NT2/D1 (cell line): ENCODE data around the gene TEPSIN.

ENCODE experiments used
- DNase-seq: peaks from one replicate; pipeline ENCODE4 v3.0.0-alpha.2; 2011; ENCODE audit warnings: low read depth, low spot score
- H3K27me3 ChIP-seq: 2 replicates; pipeline ENCODE4 v1.6.0; 2011; ENCODE audit warnings: mild to moderate bottlenecking; ENCODE audit not compliant: insufficient read length, insufficient read depth
- H3K36me3 ChIP-seq: 2 replicates; pipeline ENCODE4 v1.6.1; 2011; ENCODE audit warnings: mild to moderate bottlenecking, low read length, mixed read lengths; ENCODE audit not compliant: insufficient read depth, insufficient read length
- H3K4me1 ChIP-seq: 2 replicates; pipeline ENCODE4 v1.5.1; 2011; ENCODE audit not compliant: insufficient read depth, insufficient read length
- H3K4me3 ChIP-seq: 2 replicates; pipeline ENCODE4 v1.5.1; 2011; ENCODE audit warnings: low read depth; ENCODE audit not compliant: insufficient read length
- H3K9ac ChIP-seq: 2 replicates; pipeline ENCODE4 v1.6.0; 2011; ENCODE audit warnings: low read depth; ENCODE audit not compliant: insufficient read length
- H3K9me3 ChIP-seq: 2 replicates; pipeline ENCODE4 v1.5.1; 2011; ENCODE audit warnings: mild to moderate bottlenecking, low read length; ENCODE audit not compliant: insufficient read depth
- SUZ12 ChIP-seq: IDR thresholded peaks from 2 replicates; pipeline ENCODE4 v1.6.1; 2011; ENCODE audit not compliant: insufficient read length, insufficient read depth; ENCODE audit errors: extremely low read depth
- YY1 ChIP-seq: IDR thresholded peaks from 2 replicates; pipeline ENCODE4 v1.6.1; 2011; ENCODE audit not compliant: insufficient read length, insufficient read depth
- ZNF274 ChIP-seq: IDR thresholded peaks from 2 replicates; pipeline ENCODE4 v1.6.1; 2011; ENCODE audit warnings: mild to moderate bottlenecking, low read depth, low read length

TEPSIN gene

DNA sequence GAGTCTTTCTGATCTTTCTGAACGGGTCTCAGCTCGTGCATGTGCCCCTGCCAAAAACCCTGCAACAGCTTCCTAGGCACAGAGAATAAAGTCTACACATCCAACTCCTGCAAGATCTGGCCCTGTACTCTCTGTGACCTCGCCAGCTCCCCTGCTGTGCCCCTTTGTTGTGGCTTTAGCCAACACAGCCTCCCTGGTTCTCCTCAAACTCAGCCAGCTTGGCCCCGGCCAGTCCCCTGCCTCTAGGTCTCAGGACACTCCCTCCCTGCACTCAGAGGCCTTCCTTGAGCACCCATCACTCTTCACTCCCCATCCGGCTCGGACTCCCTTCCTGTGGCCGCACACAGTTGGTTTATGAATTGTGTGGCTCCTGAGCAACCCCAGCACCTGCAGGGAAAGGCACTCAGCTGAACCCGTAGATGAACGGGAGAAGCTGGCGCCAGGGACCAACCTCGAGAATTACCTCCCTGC lies 17.4 kb downstream of the TEPSIN start:
- H3K9me3 ChIP-seq: no peaks in the 10 kb centered on the region
- DNase-seq: no peak
- H3K36me3 ChIP-seq: peaks cover 20% of the 10 kb centered on the region
- H3K4me3 ChIP-seq: peak overlapping the region; percentile 82
- H3K4me1 ChIP-seq: peaks cover 16% of the 10 kb centered on the region
- peak overlapping the region; percentile 92 for H3K9ac ChIP-seq
- no peak for TF ChIP-seq SUZ12
- TF ChIP-seq YY1: no peak
- TF ChIP-seq ZNF274: no peak
- no peaks in the 10 kb centered on the region for H3K27me3 ChIP-seq

DNA sequence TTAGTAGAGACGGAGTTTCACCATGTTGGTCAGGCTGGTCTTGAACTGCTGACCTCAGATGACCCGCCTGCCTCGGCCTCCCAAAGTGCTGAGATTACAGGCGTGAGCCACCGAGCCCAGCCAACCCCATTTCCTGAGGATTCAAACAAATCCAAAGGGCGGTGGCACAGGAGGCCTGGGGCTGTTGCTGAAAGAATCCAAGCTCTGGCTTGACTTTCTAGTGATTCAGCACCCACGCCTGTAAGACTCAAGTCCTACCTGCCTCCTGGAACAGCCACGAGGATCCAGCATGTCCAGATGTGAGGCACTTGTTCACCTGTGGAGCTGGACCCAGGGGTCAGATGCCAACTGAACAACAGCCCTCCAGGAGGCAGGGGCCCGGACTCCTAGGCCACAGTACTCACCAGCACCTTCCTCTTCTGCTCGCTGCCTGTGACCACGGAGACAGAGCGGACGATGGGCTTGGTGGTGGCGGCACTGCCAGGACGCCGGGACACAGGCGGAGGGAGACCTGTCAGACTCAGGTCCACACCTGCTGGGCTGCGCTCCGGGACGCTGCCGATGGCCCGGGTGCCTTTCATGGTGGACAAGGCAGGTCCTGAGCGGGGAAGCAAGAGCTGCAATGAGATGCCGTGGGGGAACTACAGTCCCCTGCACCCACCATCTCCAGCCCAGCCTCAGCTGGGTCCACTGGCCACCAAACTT lies 19.2 kb downstream of the TEPSIN start:
- H3K9me3 ChIP-seq: no peaks in the 10 kb centered on the region
- H3K4me1 ChIP-seq: peaks cover 16% of the 10 kb centered on the region
- TF ChIP-seq SUZ12: no peak
- TF ChIP-seq YY1: no peak
- TF ChIP-seq ZNF274: no peak
- no peak overlapping the region for H3K9ac ChIP-seq
- H3K4me3 ChIP-seq: no peak overlapping the region
- H3K27me3 ChIP-seq: no peaks in the 10 kb centered on the region
- no peak for DNase-seq
- H3K36me3 ChIP-seq: peaks cover 22% of the 10 kb centered on the region

DNA sequence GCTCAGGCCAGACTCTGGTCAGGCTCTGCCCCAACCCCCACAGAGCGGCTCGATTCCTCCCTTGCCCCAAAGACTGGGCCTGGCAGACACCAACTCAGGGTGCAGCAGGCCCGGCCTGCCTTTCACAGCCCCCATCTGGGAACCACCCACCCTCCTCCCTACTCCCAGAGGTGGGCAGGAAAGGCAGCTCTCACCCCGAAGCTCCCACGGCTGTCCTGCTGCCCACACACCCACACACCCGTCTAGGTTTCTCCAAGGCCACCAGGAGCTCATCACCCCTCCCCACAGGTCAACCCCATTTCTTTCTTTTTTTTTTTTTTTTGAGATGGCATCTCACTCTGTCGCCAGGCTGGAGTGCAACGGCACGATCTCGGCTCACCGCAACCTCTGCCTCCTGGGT lies 19.9 kb downstream of the TEPSIN start:
- Histone ChIP-seq H3K36me3 (peaks cover 22% of the 10 kb centered on the region), H3K9ac (peak overlapping the region; percentile 50), H3K4me3 (no peak overlapping the region), H3K9me3 (no peaks in the 10 kb centered on the region), H3K27me3 (no peaks in the 10 kb centered on the region), H3K4me1 (peaks cover 16% of the 10 kb centered on the region)
- no peak for TF ChIP-seq YY1
- no peak for TF ChIP-seq SUZ12
- TF ChIP-seq ZNF274: no peak
- DNase-seq: no peak

DNA sequence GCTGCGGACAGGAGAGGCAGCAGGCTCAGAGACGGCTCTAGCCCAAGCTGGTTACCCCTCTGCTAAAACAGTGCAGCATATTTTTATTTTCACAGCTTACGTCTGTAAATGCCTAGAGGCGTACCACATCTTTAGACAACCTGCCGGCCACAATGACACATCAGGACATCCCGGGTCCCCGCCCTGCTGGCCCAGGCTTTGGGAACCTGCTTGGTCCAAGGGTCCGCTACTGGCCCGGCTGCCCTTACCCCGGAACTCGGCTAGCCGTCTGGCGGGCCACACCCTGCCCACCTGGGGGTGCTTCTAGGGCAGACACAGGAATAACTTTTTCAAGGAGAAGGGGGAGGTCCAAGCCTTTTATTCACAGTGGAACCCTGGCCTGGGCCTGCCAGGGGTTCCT lies 20.4 kb downstream of the TEPSIN start:
- peaks cover 22% of the 10 kb centered on the region for H3K36me3 ChIP-seq
- no peaks in the 10 kb centered on the region for H3K9me3 ChIP-seq
- TF ChIP-seq YY1 (no peak), SUZ12 (no peak), ZNF274 (no peak)
- DNase-seq: no peak
- H3K4me3 ChIP-seq: no peak overlapping the region
- peaks cover 16% of the 10 kb centered on the region for H3K4me1 ChIP-seq
- H3K9ac ChIP-seq: peak overlapping the region; percentile 50
- H3K27me3 ChIP-seq: no peaks in the 10 kb centered on the region

DNA sequence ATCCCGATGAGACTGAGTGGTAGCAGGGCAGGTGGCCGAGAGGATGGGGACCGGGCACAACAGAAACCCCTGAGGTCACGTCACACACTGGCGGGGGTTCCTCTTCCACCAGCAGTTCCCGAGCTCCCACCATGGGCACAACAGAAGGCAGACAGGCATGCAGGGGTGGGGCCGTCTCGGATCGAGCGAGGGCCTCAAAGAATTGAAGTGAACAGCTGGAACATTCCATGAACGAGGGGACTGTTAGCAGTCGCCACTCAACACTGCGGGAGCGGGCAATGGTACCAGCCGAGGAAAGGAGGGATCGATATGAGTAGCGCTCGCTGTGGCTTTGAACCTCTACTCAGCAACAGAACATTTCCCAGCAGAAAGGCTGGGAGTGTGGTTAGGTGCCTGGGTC lies 21.4 kb downstream of the TEPSIN start:
- TF ChIP-seq YY1: no peak
- TF ChIP-seq SUZ12: no peak
- TF ChIP-seq ZNF274: no peak
- DNase-seq: no peak

DNA sequence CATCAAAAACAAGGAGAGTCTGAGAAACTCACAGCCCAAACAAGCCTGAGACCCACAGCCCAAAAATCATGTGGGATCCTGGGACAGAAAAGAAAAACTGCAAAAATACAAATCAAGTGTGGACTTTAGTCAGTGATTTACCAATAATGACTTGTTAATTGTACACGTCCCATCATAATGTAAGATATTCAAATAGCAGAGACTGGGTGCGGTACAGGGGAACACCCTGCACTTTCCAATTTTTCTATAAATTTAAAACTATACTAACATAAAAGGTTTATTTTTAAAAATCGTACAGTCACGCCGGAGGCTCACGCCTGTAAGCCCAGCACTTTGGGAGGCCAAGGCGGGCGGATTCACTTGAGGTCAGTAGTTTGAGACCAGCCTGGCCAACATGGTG lies 24.9 kb downstream of the TEPSIN start:
- TF ChIP-seq SUZ12: no peak
- no peak for TF ChIP-seq ZNF274
- no peak for TF ChIP-seq YY1
- H3K36me3 ChIP-seq: peaks cover 16% of the 10 kb centered on the region
- DNase-seq: no peak
- H3K4me1 ChIP-seq: peaks cover 14% of the 10 kb centered on the region
- no peak overlapping the region for H3K4me3 ChIP-seq
- H3K27me3 ChIP-seq: no peaks in the 10 kb centered on the region
- no peak overlapping the region for H3K9ac ChIP-seq
- no peaks in the 10 kb centered on the region for H3K9me3 ChIP-seq

More for the DNA sequence above, 21.4 kb downstream of the TEPSIN start:
- H3K36me3 ChIP-seq: peaks cover 24% of the 10 kb centered on the region
- H3K4me3 ChIP-seq: no peak overlapping the region
- H3K9me3 ChIP-seq: no peaks in the 10 kb centered on the region
- H3K4me1 ChIP-seq: peaks cover 16% of the 10 kb centered on the region
- H3K9ac ChIP-seq: no peak overlapping the region
- H3K27me3 ChIP-seq: no peaks in the 10 kb centered on the region

DNA sequence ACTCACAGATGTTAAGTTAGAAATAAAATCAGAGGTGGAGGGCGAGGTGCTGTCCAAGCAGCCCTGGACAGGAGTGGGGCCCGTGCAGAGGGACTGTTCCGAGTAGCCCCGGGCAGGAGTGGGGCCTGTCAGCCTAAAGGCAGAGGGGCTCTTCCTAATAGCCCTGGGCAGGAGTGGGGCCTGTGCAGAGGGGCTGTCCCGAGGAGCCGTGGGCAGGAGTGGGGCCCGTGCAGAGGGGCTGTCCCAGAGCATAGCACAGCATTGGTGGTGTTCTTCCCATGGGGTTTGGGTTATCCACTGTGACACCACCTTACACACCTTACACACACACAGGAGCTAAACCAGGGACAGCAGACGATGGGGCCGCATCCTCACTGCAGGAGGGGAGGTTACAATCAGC lies 26.5 kb downstream of the TEPSIN start:
- Histone ChIP-seq H3K9ac (no peak overlapping the region), H3K4me1 (peaks cover 11% of the 10 kb centered on the region), H3K9me3 (no peaks in the 10 kb centered on the region), H3K27me3 (no peaks in the 10 kb centered on the region), H3K36me3 (peaks cover 25% of the 10 kb centered on the region), H3K4me3 (no peak overlapping the region)
- TF ChIP-seq ZNF274: no peak
- no peak for DNase-seq

DNA sequence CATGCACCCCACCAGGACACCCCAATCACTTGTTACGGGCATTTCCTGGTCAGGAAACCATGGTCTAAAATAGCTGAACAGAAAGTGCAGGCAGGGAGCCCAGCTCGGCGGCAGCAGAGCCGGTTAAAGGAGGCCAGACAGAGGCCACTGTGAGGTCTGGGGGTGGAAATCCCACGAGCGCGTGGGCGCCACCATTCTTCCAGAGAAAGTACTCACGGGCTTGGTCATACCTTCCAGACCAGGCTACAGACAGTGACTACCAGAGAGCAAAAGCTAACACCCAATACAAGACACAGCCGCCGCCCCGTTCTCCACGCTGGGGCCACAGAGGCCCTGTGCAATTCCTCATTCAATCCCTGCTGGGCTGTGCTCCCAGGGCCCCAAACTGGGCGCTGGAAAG lies 28.0 kb downstream of the TEPSIN start:
- TF ChIP-seq YY1: no peak
- peak overlapping the region; percentile 32 for H3K9ac ChIP-seq
- H3K4me1 ChIP-seq: peaks cover 11% of the 10 kb centered on the region
- no peak overlapping the region for H3K4me3 ChIP-seq
- no peaks in the 10 kb centered on the region for H3K9me3 ChIP-seq
- peaks cover 22% of the 10 kb centered on the region for H3K36me3 ChIP-seq
- no peaks in the 10 kb centered on the region for H3K27me3 ChIP-seq
- peak; percentile 25 for DNase-seq
